GM21619 (cell line): ENCODE data around the gene MTMR3.

Source experiments
- ATAC-seq: cut with Tn5 transposase; IDR thresholded peaks from one replicate; pipeline ENCODE4 v1.9.1; 2021; ENCODE audit not compliant: unreplicated experiment

The MTMR3 gene

GRCh38 chr22:29914165-29914564 is 31.2 kb downstream of the MTMR3 start:
- no peak for ATAC-seq

GRCh38 chr22:29914991-29915533 is 32.1 kb downstream of the MTMR3 start:
- ATAC-seq: no peak

- no peak for ATAC-seq
Observed at GRCh38 chr22:29916007-29916544, 33.1 kb downstream of the MTMR3 start.

- no peak for ATAC-seq
Observed at GRCh38 chr22:29917052-29917902, 34.3 kb downstream of the MTMR3 start.

- no peak for ATAC-seq
Observed at GRCh38 chr22:29925402-29925801, 42.4 kb downstream of the MTMR3 start.

- no peak for ATAC-seq
Observed at GRCh38 chr22:29926057-29926456, 43.1 kb downstream of the MTMR3 start.

GRCh38 chr22:29932136-29932535 is 49.2 kb downstream of the MTMR3 start:
- no peak for ATAC-seq

GRCh38 chr22:29933619-29934018 is 50.6 kb downstream of the MTMR3 start:
- no peak for ATAC-seq

GRCh38 chr22:29934596-29934995 is 51.6 kb downstream of the MTMR3 start:
- no peak for ATAC-seq

GRCh38 chr22:29936186-29936585 is 53.2 kb downstream of the MTMR3 start:
- ATAC-seq: no peak

GRCh38 chr22:29937940-29938693 is 55.1 kb downstream of the MTMR3 start:
- ATAC-seq: peak; percentile 61

- ATAC-seq: no peak
Observed at GRCh38 chr22:29940526-29940925, 57.6 kb downstream of the MTMR3 start.

GRCh38 chr22:29944339-29944738 is 61.4 kb downstream of the MTMR3 start:
- ATAC-seq: no peak

GRCh38 chr22:29945435-29945834 is 62.5 kb downstream of the MTMR3 start:
- ATAC-seq: no peak

GRCh38 chr22:29946220-29946619 is 63.2 kb downstream of the MTMR3 start:
- no peak for ATAC-seq

GRCh38 chr22:29947410-29948384 is 64.7 kb downstream of the MTMR3 start:
- no peak for ATAC-seq

- ATAC-seq: no peak
Observed at GRCh38 chr22:29948385-29948769, 65.4 kb downstream of the MTMR3 start.

GRCh38 chr22:29949872-29950271 is 66.9 kb downstream of the MTMR3 start:
- no peak for ATAC-seq

GRCh38 chr22:29951791-29952413 is 68.9 kb downstream of the MTMR3 start:
- ATAC-seq: no peak

- no peak for ATAC-seq
Observed at GRCh38 chr22:29954203-29954855, 71.4 kb downstream of the MTMR3 start.
